GM18511 (cell line): Measurements from ENCODE around the gene NHLRC4.

Experiments used
- ATAC-seq: cut with Tn5 transposase; IDR thresholded peaks from one replicate; pipeline ENCODE4 v1.9.1; 2021; ENCODE audit warnings: mild to moderate bottlenecking, moderate library complexity; ENCODE audit not compliant: unreplicated experiment

The NHLRC4 gene

DNA sequence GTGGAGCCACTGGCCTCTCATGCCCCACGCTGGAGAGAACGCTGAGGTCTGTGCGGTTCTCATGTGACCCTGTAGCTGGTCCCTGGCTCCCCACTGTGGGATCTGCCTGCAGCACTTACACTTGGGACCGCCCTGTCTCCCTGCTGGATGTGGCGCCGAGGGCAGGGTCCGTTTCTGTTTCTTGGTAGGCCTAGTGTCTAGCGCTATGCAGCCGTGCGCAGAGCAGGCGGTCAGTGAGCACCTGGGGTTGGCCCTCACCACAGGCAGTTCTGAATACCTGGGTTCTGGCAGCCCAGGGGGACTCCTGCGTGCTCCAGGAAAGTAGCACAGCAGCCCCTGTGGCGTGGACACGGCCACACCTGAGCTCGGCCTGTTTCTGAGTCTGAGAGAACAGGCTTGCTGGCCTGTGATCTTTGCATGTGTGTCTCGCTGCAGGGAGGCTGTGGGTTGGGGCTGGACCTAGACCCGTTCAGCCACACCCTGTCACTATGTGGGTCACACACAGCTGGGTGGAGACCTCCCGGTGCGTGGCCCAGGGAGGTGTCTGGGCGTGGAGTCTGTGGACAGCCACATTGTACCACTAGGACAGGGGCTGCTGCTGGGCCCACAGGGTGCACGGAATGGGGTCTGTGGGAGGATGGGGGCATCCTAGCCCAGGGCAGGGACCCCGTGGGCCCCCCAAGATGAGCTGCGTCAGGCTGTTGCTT, 36.5 kb upstream of the NHLRC4 start:
- no peak for ATAC-seq

DNA sequence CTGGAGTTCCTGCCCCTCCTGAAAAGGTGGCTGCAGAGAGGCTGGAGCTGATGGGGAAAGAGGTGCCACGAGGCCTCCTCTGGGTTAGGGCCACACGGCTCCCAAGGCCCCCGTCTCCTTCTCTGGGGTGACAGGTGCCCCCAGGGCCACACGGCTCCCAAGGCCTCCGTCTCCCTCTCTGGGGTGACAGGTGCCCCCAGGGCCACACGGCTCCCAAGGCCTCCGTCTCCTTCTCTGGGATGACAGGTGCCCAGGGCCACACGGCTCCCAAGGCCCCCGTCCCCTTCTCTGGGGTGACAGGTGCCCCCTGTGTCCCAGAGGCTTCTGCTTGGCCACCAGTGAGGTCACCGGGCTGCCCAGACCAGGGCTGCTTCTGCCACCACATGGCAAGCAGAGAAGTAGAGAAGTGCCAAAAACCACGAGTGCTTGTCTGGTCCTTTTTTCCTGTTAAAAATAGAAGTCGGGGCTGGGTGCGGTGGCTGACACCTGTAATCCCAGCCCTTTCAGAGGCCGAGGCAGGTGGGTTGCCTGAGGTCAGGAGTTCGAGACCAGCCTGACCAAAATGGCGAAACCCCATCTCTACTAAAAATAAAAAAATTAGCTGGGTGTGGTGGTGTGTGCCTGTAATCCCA, 35.2 kb upstream of the NHLRC4 start:
- no peak for ATAC-seq

DNA sequence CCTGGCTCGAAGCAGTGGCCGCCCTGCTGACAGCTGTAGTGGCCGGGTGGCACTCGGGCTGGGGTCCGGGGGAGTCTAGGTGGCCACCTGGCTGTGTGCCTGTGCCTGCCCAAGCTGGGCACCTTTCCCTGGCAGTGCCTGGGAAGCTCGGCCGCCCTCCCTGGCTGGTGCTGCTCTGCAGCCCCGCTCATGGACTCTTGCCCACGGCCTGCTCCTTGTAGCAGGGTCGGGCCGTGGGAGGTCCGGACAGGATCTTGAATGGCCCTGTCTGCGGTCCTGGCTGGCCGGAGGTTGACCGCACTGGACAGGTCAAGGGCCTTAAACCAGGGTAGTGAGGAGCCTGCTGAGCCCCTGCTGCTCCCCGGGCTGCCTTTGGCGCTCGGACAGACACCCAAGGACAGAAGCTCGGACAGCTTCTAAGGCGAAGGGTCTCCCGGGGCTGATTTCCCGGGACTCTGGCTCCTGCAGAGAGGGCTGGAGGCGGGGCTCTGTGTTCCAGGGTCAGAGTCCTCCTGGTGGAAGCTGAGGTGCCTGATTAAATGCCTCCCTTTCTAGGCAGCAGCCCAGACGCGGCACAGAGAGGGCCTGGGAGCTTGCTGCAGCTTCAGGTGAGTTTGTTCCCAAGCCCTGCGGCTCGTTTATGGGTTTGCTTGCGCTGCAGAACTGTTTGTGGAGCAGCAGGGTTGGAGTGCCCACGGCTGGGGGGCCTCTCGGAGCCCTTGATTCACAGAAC, 33.2 kb upstream of the NHLRC4 start:
- ATAC-seq: no peak

GRCh38 chr16:534135-534534, 32.7 kb upstream of the NHLRC4 start:
- ATAC-seq: no peak

DNA sequence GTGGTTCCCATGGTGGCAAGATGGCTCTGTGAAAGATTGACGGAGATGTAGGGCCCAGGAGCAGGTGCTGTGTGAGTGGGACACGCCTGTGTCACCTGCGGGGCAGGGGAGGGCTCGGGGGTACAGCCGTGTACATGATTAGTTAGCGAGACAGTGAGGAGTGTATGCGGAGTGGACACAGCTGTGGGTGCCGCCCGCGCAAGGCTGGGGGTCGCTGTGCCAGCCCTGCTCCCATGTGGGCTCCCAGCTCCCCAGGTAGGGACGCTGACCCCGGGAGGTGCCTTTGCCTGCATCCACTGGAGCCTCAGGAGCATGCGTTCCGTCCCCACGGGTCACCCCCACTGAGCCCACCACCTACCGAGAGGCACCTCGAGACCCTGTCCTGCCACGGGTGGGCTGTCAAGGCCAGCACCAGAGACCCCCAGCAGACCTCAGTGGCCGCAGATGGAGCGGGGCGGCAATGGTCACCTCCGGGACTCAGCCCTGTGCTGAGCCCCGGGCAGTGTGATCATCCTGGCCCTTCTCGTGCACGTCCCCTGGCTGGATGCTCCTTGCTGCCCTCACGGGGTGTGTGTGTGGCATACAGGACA, 31.9 kb upstream of the NHLRC4 start:
- no peak for ATAC-seq

DNA sequence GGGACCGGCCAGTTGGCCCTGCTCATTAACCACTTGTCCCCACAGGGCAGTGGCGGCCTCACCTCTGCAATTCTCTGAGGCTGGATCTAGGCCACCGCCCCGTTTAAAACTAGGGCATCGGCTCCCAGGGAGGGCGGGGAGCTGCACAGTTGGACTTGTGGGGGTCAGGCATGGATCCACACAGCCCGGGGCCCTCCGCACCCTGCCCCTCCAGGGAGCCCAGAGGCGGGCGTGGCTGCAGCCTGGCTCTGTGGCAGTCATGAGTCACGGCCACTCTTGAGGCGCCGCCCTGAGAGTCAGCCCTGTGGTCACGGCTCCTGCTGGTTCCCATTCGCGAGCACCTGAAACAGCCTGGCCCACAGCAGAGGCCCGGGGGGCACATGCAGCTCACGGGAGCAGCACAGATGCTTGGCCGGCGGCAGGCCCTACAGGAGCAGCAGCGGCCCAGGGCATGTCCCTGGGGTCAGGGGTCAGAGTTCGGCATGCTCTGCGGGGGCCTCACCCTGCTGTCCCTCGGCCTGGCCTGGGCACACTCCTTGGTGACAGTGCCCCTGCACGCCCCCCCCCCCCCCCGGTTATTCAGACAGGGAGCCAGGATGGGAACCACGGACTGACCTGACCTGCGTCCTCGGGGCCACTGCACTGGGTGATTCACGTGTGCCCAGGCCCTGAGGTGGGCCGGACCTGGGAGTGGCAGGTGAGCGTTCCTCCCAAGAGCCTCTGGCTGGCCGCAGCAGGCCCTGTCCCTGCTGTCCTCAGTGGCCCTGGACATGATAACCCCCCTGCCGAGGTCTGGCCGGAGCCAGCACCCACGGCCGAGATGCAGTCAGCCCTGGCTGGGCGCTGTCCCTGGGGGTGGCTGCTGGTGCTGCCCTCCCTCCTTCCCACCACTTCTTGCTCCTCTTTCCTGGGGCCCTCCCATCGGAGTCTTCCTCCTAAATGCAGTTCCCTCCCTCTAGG, 31.1 kb upstream of the NHLRC4 start:
- ATAC-seq: no peak

DNA sequence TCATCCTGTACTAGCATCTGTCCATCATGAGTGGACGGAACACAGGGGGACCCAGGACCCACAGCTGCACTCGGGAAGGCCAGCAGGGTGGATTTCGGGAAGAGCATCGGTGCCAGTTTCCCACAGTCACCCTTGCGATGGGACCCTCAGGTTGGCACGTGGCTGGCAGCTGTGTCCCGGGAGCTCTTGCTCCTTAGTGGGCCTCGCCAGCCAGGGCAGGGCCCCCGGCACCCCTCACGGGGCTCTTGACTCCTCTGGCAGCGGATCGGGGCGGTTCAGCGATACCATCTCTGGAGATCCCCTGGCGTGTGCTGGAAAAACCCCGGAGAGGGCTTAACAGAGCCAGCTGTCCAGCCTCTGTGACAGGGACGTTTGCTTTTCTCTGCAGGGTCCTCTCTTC, 30.1 kb upstream of the NHLRC4 start:
- ATAC-seq: no peak

DNA sequence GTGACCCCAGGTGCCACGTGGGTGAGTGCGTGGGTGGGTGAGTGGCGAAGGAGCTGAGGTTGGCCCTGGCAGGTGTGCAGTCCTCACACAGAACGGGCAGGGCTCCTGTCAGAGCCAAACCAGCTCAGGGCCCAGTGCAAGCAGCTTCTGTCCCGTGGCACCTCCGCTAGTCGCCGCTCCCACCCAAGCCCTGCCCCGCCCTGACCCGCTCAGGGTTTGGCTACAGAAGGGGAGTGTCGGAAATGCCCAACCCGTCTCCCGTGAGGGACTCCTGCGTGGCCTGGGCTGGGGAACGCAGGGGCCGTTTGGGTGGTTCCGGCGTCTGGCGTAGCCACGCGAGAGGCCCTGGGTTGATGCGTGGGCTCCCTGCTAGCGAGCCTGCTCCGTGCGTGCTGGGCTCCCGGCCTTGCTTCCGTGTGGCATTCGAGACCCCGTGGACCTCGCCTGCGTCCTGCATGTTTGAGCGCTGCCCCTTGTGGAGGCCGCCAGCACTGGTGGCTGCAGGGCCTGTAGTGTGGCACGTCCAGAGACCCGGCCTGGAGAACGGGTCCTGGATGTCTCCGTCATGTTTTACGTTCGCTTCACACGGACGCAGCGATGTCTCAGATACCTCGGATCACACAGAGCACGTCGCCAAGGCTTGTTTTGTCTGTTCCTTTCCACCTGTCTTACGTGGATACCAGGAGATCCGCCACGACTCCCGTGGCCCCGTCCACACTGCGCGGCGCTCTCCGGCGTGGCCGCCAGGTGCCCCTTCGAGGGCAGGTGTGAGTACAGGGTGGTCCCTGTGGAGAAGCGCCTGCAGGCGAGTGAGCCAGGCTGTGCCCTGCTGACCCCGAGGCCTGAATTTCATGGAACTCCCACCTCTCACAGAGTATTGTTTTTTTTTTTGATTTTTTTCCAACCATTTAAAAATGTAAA, 29.1 kb upstream of the NHLRC4 start:
- ATAC-seq: no peak

DNA sequence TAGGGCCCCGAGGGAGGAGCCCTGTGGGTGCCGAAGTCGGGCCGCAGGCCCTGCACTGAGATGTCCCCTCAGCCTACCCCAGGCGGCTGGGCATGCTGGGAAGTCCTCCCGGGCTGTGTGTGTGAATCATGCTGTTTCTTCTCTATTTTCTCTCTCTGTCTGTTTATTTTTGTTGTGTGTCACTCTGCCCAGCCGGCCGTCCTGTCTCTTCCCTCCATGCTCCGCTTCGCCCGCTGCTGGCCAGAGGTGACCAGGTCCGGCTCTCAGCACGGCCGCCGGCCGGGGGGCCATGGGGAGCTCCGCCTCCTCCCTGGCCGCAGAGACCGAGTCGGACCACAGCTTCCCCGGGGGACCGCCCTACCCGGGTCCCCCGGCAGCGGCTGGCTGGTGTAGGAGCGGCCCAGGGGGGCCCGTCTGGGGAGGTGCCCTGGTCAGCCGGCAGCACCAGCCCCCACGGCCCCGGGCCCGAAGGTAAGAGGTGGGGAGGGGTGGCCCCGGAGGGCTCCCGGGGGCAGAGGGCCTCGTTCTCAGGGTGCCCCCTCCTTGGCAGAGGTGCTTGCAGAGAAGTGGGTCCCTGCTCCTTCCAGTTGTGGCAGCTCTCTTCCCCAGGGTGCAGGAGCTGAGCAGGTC, 26.8 kb upstream of the NHLRC4 start:
- no peak for ATAC-seq

DNA sequence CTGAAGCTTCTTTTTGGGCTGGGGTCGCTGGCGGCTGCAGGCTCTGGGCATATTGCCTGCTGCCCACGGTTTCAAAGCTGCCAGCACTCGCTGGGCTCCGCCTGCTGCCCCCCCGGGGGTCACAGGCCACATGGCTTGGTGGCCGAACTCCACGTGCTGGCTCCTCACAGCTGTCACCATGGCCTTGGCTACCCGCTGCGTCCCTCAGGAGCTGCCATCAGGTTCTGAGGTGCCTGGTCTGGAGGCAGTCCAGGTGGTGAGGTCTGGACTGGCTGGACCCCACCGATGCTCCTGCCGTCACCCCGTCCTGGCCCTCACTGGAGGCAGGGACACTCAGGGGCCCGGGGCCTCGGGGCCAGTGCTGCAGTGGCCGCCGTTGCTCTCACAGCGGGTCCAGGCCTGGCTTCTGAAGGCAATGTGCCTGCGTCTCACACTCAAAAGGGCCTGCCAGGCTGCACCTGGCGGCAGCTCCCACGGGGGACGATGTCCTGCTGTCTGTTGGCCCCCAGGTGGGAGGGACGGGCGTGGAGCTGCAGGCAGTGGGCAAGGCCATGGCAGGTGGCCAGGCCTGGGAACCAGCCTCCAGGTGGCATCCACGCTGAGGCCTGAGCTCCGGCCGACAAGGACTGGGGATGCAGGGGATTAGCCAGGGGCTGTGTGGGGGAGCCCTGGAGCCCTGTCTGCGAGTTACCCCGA, 26.0 kb upstream of the NHLRC4 start:
- no peak for ATAC-seq

DNA sequence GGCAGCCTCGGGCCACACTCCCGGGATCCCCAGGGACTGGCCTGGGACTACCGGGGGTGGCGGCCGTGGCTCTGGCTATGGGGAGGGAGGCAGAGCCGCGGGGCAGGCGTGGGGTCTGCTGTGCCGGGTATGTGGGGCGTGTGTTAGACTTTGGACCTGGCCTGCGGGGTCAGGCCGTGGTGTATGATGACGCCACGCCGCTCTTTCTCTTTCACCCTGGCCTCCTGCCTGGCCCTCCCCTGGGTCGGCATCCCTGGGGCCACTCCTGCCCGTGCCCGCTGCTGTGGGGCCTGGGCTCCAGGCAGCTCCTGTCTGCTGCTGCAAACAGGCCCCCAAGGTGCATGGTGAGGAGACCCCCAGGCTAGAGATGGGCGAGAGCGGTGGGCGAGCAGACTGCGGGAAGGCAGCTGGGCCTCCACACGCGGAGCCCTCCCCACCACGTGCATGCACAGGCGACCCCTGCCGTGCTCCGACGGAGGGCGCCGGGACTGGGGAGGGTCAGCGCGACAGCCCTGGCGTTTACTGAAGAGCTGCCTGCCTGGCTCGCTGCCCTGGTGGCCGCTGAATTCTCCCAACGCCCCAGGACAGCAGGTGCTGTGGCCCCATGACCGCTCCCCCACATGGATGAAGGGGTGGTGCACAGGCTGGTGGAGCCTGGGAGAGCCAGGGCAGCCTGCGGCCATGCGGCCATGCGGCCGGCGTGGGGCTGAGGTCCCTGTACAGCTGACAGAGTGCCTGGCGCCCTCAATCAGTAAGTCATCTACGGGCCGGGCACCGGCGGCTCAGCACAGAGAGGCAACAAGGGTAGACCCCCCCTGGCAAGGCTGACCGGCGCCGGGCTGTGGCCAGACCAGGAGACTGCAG, 23.3 kb upstream of the NHLRC4 start:
- no peak for ATAC-seq

DNA sequence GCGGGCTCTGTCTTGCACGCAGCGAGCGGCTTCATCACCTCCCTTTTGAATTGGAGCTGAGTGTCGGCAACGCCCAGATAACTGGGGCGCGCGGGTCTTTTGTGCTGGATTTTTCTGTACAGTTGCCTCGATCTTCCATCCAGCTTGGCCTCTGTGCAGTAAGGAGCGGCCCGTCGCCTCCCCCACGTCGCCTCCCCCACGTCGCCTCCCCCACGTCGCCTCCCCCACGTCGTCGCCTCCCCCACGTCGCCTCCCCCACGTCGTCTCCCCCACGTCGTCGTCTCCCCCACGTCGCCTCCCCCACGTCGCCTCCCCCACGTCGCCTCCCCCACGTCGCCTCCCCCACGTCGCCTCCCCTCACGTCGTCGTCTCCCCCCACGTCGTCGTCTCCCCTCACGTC, 22.3 kb upstream of the NHLRC4 start:
- ATAC-seq: no peak

- no peak for ATAC-seq
Measured at GRCh38 chr16:546909-547770, 19.7 kb upstream of the NHLRC4 start.

GRCh38 chr16:548586-548985, 18.2 kb upstream of the NHLRC4 start:
- no peak for ATAC-seq

DNA sequence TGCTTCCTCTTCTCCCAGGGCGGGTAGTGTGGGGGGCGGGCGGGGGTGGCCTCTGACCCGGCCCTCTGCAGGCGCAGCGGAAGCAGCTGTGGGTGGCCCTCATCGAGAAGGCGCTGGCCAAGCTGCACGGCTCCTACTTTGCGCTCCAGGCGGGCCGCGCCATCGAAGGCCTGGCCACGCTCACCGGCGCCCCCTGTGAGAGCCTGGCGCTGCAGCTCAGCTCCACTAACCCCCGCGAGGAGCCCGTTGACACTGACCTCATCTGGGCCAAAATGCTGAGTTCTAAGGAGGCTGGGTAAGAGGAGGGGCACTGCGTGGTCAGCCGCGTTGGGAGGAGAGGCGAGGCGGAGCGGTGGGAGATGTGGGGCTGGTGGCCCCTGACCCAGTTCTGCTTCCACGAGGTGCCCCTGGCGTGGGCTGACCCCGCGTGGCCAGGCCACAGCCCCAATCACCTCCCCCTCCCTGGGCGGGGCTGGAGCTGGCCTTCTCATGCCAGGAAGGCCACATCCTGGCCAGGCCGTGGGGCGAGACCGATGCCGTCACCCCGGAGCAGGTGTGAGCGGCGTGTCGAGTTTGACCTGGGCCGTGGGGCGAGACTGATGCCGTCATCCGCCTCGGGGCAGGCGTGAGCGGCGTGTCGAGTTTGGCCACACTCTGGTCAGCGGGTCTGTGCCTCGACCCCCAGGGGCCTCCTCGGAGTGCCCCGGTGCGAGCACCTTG, 17.1 kb upstream of the NHLRC4 start:
- ATAC-seq: no peak

DNA sequence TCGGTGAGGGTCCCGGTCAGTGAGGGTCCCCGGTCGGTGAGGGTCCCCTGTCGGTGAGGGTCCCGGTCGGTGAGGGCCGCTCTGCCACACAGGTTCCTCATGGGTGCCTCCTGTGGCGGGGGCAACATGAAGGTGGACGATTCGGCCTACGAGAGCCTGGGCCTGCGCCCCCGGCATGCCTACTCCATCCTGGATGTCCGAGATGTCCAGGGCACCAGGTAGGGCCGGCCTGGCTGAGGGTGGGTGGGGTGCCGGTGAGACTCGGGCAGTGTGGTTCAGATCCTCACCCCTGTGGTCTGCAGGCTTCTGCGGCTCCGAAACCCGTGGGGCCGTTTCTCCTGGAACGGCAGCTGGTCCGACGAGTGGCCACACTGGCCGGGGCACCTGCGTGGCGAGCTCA, 15.6 kb upstream of the NHLRC4 start:
- no peak for ATAC-seq
